ENCODE data around the gene SLC4A8.

SLC4A8 gene

DNA sequence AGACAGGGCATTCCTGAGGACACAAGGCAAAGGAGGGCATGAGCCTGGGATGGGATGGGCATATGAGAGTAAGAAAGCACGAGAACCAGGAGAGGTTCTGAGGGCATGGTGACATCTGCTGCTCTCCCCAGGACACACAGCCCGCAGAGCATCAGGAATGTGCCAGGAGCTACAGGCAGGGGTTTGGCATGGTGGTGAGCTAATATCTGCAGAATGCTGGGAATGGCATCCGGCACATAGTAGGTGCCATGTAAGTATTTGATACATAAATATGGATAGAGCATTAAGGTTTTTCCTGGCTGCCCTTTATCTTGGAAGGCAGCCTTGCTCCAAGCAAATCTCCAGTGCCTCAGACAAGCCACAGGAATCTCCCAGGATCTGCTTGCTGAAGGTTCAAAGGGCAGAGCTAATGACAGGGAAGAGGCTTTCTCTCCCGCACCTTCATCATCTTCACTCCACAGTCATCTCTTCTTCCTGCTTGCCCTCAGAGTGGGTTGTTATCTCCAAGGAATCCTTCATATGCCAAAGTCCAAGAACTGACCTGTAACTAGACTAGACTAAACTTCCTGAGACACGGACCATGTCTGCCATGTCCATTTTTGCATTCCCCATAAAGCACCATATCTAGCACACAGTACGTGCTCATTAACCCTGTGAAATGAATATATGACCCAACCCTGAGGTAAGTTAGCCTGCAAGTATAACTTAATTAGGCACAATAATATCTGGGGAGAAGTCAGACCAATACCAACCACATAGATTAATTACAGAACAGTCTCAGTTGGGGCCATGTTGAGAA, 104.4 kb downstream of the SLC4A8 start:
- DNase-seq (ENCODE audit: low spot score): no peak

DNA sequence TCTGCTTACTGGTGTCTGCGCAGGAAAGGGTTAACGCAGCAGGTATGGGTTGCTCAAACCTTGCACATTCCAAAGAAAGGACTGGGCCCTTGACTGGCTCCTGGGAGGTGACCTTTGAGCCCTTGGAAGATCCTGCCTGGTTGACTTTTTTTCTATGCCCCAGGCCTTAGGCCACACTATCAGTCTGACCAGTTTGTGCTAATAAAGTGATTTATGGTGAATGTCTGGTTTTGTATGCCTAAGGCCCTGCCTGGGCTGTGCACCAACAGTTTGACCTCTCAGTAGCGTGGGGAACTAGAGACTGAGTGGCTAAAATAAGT, 105.0 kb downstream of the SLC4A8 start:
- DNase-seq (ENCODE audit: low spot score): no peak

DNA sequence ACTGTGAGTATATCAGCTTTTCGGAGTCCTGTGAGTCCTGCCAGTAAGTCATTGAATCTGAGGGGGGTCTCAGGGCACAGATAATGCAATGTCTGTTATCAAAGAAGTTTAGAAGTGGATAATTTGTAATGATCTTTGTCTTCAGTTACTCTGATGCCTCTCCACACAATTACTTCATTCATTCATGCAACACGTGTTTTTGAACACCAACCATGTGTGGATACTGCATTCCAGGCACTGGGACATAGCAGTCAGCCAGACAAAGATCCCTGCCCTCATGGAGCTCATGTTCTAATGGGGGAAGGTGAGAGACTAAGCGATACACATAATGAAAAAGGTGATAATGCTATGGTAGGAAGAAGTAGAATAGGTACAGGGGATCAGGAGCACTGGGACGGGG, 105.6 kb downstream of the SLC4A8 start:
- no peak for DNase-seq (ENCODE audit: low spot score)

DNA sequence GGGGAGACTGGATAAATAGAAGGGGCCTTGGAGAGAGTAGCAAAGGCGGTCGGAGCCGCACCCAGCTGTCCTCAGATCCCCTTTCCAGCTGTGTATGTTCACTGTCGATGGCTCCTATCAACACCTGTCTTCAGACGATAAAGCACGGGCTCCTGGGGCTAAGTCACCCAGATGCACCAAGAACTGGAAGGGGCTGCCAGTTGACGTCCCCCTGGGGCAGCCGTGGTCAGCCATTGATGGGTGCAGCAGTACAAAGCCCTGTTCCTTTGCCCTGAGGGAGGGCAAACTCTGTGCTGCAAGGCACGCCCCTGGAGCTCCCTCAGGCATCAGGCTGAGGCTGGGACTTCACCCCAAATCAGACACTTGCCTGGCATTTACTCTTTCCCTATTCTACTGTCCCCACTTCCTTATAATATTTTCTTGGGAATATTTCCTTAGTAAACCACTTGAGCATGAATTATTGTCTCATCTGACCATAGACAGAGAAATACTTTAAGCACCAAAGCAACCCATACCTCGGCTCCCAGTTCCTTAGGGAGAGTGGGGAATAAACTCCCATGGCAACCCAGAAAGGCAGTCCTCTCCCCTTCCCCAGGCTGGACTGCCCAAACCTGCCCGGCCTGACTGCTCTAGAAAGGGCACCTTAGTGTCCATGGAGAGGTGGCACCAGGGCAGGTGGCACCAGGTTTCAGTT, 106.8 kb downstream of the SLC4A8 start:
- no peak for DNase-seq (ENCODE audit: low spot score)

DNA sequence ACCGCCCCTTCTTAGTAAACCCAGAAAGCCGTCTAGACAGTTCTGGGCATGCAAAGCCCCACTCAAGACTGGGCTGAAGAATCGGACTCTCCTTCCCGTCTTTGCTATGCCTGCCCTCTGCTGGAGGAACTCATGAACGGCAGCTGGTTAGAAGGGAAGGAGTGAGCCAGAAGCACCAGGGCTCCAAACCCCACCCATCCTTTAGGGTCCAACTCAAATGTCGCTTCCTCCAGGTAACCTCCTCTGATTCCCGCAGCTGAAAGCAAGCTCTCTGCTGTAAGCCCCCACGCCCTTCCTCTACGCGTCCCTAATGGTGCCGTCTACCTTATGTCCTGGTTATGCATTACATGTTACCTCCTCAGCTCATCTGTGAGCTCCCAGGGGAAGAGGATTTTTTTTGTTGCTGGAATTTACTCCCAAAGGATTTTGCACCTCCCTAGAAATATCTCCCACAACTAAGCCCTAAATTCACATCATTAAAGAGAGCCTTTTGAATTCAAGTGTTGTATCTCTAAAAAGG, 107.4 kb downstream of the SLC4A8 start:
- DNase-seq (ENCODE audit: low spot score): peak; percentile 87

DNA sequence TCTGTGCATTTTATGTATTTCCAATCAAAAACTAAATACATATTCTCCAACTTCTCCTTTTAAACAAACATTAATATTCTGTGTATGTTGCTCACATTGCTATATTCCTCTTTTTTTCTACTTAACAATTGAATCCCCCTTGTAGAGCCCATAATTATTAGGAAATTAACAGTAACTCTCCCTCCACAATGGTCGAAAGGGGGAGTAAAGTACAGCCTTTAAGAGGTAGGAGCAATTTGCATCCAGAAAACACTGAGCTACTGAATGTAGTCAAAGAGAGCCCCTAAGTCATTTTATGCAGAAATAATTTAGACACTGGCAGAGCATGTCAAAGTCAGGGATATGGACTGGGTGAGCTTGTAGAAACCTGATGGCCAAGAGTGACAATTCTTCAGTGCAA, 109.2 kb downstream of the SLC4A8 start:
- DNase-seq (ENCODE audit: low spot score): no peak

DNA sequence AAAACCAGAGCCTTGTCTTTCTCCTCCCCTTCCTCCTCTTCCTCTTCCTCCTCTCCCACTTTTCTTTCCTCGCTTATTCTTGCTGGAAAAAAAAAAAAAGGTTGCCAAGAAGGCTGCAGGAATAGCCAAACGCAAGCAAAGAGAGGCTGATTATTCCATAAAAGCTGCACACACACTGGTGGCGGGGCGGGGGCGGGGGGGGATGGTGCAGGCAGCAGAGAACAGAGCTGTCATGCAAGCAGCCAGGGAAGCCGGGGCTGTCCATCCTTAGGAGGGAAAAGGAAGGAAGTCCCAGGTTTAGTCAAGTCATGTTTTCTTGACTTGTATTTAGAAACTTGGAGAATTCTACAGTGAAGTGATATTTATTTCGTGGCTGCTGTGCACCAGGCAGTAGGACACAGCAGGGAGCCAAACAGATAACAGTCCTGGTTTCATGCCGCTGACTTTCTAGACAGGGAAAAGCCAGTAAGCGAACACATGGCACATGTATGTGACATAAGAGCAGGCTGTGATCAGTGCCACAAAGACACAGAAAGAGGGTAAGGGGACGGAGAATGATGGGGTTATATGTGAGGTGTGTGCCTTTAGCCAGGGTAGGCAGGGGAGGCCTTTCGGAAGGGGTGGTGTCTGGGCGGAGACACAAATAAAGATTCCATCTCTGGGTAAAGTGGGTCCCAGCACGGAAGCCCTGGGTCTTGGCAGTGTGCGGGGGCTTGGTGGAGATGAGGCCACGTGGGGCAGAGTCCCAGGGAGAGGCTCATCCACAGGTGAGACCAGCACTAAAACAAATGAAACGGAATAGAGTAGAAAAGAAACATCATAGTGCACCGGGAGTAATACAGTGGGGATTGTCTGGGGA, 109.8 kb downstream of the SLC4A8 start:
- DNase-seq (ENCODE audit: low spot score): no peak

DNA sequence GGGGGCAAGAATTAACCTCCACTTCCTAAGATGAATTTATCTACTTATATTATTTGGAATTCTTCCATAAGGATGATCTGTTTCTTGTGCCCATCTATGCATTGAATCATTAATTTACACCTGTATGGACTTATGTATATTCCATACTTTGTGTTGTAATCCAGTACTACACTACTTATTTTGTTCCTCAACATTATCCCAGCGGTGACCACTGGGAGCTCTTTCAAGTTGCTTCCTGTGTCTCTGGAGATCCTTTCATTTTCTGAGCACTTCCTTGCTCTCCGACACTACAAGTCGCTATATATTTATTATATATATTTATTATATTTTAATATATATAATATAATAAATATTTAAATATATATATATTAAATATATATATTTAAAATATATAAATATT, 111.5 kb downstream of the SLC4A8 start:
- DNase-seq (ENCODE audit: low spot score): no peak

DNA sequence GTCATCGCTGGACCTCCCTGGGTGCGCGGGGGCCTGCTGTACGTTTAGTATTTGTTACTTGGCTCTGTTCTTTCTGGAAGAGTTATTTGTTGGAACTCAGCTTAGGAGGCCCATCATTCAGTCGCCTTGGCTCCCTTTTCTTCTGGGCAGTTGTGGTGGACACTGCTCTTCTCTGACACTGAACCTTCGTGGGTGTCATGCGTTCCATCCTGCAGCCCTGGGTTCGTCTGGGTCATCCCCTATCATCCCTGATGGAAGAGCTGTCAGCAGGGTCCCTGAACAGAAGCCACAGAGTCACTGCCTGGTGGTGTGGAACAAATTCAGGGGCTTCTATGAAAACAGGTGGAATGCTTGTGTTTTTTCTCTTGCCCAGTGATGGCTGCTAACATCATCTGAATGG, 113.5 kb downstream of the SLC4A8 start:
- DNase-seq (ENCODE audit: low spot score): no peak

DNA sequence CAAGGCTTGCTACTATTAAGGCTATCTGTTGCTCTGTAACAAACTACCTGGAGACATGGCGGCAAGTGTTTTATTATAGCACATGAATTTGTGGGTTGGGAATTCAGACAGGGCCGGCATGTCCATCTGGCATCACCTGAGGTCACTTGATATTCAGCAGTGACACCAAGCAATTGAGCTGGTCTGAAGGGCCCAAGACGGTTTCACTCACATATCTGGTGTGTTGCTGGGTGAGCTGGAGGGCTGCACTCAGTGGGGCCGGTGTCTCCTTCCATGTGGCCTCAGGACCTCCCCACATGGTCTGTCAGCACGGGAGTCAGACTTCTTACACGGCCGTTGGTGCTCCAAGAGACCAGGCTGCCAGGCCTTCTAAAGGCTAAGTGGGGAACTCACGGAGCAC, 114.0 kb downstream of the SLC4A8 start:
- no peak for DNase-seq (ENCODE audit: low spot score)

DNA sequence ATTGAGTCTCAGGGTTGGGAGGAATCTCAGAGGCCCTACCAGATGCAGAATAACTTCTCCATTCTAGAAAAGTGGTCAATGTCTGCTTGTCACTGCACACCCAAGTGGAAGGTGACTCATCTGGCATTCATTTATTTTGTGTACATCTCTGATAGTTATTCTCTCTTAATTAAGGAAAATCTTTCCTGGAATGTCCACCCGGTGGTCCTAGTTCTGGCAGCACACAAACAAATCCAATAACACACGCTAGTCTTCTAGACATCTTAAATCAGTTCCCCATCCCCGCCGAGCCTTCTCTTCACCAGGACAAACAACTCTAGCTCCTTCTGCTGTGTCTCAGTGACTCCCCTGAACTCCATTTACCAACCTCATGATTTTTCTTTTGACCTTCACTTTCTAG, 116.4 kb downstream of the SLC4A8 start:
- DNase-seq (ENCODE audit: low spot score): no peak

DNA sequence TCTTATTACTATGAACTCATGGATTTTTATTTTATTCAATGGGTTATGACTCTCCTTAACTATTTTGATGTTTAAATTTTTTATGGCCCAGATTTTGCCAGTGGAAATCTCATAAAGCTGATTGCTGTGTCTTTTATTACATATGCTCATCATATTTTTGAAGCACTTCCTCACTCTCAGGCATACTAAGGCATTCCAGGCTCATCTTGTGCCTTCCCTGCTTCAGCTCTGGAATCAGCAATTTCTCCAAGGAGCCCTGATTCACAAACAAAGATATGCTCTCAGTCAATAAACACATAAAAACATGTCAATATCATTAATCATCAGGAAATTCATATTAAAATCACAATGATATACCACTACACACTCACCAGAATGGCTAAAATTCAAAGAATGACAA, 121.5 kb downstream of the SLC4A8 start:
- no peak for DNase-seq (ENCODE audit: low spot score)

DNA sequence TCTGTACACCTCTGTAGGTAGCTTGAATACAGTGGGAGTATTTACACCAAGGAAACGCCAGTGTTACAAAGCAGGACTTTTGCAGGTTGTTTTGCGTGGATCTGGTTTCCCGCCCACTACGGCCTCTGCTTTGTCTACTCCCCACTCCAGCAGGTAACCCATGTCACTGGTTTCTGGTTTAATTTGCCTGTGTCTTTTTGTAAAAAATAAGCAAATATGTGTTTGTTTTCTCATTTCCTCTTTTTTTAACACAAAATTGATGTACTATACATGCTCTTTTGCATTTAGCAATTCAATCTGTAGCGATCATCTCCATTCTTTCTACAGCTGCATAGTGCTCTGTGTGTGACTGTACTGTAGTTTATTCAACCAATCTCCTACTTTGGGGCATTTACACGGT, 123.0 kb downstream of the SLC4A8 start:
- DNase-seq (ENCODE audit: low spot score): no peak

DNA sequence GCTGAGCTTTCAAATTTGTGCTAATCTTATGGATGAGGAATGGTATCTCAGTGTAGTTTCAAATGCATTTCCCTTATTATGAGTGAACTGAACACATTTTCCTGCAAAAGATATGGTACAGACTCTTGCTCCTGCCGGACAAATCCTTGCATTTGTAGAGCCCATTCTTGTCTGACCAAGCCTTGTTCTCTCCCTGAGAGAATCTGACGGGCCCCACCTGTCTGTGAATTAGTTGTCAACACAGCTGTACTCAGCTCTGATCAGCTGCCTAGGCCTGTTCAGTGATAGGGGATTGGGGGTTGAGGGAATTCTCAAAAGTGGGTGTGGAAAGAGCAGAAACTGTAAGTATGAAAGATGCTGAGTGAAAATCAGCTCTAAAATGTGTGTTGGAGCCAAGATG, 123.6 kb downstream of the SLC4A8 start:
- no peak for DNase-seq (ENCODE audit: low spot score)

DNA sequence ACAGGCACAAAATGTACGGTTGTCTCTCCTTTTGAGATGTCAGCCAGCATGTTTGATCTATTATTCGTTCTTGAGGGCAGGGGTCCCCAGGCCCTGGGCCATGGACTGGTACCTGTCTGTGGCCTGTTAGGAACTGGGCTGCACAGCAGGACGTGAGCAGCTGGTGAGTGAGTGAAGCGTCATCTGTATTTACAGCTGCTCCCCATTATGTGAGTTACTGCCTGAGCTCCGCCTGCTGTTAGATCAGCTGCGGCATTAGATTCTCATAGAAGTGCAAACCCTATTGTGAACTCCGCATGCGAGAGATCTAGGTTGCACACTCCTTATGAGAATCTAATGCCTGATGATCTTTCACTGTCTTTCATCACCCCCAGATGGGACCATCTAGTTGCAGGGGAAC, 125.0 kb downstream of the SLC4A8 start:
- no peak for DNase-seq (ENCODE audit: low spot score)

Measured in GM03348 (cell line).